ENCODE results near the gene TSEN15. TPM values are rescaled to one million over a fixed set of nuclear protein-coding genes. Genes with fewer than 3 reads are reported as not detected.

TSEN15 gene
- total and polyA plus RNA-seq, 2 of the 8 experiments (the other 6 are each of a cell fraction or from before 2014, with no cell fraction given) = 23.4 to 31.4 TPM

DNA sequence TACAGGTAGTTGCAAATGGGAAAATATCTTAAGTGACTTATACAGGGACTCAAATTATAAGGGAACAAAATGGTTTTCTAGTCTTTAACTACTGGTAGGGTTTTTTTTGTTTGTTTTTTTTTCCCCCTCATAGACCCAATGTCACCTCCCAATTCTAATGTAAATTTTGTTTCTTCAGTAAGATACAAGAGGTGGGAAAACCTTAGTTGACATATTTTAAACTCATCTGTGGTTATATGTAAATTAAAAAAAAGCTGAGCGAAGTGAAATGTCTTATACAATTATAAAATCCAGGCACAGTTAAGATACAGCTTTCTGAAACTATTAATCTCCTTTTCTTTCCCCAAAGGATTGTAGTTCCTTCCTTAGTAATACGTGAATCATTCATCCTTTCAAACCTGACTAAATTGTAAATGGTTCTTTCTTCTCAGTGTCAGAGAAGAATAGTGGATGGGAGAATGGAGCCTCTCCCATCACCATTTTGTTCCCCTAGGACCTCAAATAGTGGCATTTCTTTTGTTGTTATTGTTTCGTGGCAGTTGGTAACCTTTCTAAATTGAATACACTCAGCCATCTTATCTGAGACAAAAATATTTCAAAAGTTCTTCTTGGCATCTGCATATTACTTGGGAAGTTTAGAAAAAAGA, 11.2 kb downstream of the TSEN15 start (continued):
- TF ChIP-seq PHF8 (conservative IDR thresholded peaks at IDR 0.05; ENCODE audit: low read depth, low read length) = no peak
- no peak for TF ChIP-seq SP2 (IDR thresholded peaks at IDR 0.05; ENCODE audit: low read length)
- no peak for TF ChIP-seq BRCA1 (IDR thresholded peaks at IDR 0.05; ENCODE audit: low read depth, low read length)
- TF ChIP-seq RAD21 (IDR thresholded peaks at IDR 0.05 in 1 of 2, conservative IDR thresholded peaks at IDR 0.05 in 1 of 2; ENCODE audit: low read depth in 2 of 2, low read length in 2 of 2) = no peak
- TF ChIP-seq YY1 (IDR thresholded peaks at IDR 0.05; ENCODE audit: low read depth, low read length) = no peak
- TF ChIP-seq RXRA (IDR thresholded peaks at IDR 0.05; ENCODE audit: insufficient read depth, low read depth, low read length) = no peak
- no peak for TF ChIP-seq GABPA (IDR thresholded peaks at IDR 0.05; ENCODE audit: borderline replicate concordance, insufficient read depth, low read length)
- no peak for TF ChIP-seq SP1 (IDR thresholded peaks at IDR 0.05; ENCODE audit: low read depth, low read length)
- TF ChIP-seq SUZ12 (IDR thresholded peaks at IDR 0.05; ENCODE audit: low read length) = no peak

All from H1 (cell line).